ENCODE measurements around the gene PDLIM4. TPM values are rescaled to one million over a fixed set of nuclear protein-coding genes. Genes with fewer than 3 reads are reported as not detected.
A peak's percentile ranks its signal among the peaks of the same experiment; 100 is the strongest.

The PDLIM4 gene
- total RNA-seq, 2 experiments from 2014 or later: not detected

- intact Hi-C loops (cut with micrococcal nuclease): no loop called here
- ATAC-seq: peak; percentile 49
- TF ChIP-seq, protein P1, sequence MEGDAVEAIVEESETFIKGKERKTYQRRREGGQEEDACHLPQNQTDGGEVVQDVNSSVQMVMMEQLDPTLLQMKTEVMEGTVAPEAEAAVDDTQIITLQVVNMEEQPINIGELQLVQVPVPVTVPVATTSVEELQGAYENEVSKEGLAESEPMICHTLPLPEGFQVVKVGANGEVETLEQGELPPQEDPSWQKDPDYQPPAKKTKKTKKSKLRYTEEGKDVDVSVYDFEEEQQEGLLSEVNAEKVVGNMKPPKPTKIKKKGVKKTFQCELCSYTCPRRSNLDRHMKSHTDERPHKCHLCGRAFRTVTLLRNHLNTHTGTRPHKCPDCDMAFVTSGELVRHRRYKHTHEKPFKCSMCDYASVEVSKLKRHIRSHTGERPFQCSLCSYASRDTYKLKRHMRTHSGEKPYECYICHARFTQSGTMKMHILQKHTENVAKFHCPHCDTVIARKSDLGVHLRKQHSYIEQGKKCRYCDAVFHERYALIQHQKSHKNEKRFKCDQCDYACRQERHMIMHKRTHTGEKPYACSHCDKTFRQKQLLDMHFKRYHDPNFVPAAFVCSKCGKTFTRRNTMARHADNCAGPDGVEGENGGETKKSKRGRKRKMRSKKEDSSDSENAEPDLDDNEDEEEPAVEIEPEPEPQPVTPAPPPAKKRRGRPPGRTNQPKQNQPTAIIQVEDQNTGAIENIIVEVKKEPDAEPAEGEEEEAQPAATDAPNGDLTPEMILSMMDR (IDR thresholded peaks at IDR 0.05): no peak
- peak; percentile 51 for DNase-seq
- ChIA-PET POLR2A (interaction anchor here (1.1 kb wide), 1 partner anchor 8 kb away, joined by 3 read pairs; no protein-coding TSS in a partner anchor), CTCF (interaction anchor here (0.6 to 7.7 kb wide), 6 partner anchors 9 to 199 kb away, joined by 3 to 44 read pairs (median 6); no protein-coding TSS in a partner anchor)
- H3K4me3 Mint-ChIP-seq: no peak overlapping the region
- H3K27me3 Mint-ChIP-seq: no peaks in the 10 kb centered on the region
- peak overlapping the region; percentile 68 for H3K27ac Mint-ChIP-seq
- peaks cover 47% of the 10 kb centered on the region for H3K4me1 Mint-ChIP-seq (ENCODE audit: low read depth)
- no peaks in the 10 kb centered on the region for H3K36me3 Mint-ChIP-seq (ENCODE audit: low read depth)
- H3K9me3 Mint-ChIP-seq: no peaks in the 10 kb centered on the region
Observed at GRCh38 chr5:132263548-132264261, 6.2 kb downstream of the PDLIM4 start.

- TF ChIP-seq, protein P1 (IDR thresholded peaks at IDR 0.05): no peak
- Mint-ChIP-seq H3K27ac (no peak overlapping the region), H3K27me3 (no peaks in the 10 kb centered on the region), H3K36me3 (ENCODE audit: low read depth) (no peaks in the 10 kb centered on the region), H3K9me3 (no peaks in the 10 kb centered on the region), H3K4me1 (ENCODE audit: low read depth) (peaks cover 44% of the 10 kb centered on the region), H3K4me3 (no peak overlapping the region)
- intact Hi-C loops (cut with micrococcal nuclease): no loop called here
- no peak for DNase-seq
- CTCF ChIA-PET: interaction anchor here (1.7 to 7.7 kb wide), 4 partner anchors 8 to 26 kb away, joined by 5 to 44 read pairs (median 14); no protein-coding TSS in a partner anchor
- no peak for ATAC-seq
- POLR2A ChIA-PET: interaction anchor here (0.7 to 1.1 kb wide), 2 partner anchors 9 to 23 kb away, joined by 3 read pairs; no protein-coding TSS in a partner anchor
Observed at GRCh38 chr5:132264546-132265335, 7.2 kb downstream of the PDLIM4 start.

DNA sequence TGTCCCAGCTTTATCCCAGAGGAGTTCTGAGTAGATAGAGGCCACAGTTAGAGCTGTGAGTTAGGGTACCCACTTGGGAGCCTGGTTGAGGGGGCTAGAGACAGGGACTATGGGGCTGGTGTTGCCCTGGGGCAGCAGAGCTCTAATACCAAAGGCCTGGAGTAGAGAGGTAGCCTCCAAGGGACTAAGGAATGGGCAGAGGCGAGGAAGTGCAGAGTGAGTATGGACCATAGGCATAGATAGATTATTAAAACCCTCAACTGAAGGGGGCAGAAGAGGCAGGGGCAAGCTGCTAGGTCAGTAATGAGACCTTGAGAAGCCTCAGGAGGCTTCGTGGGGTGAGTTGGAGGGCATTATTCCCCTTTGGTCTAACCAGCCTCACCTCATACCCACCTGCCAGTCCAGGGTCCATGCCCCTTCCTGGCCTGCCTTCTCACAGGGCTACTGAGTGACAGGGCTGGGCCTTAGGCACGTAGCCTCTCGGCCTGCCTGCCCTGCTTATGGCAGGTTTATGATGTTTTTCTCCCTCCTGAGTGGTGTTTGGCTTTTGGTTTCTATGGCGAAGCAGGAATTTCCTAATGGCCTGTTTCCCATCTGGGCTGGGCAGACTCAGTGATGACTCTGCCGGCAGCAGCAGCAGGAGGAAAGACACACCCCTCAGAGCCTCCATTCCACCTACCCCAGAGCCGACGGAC is 8.0 kb downstream of the PDLIM4 start:
- POLR2A ChIA-PET: no interaction called here
- Mint-ChIP-seq H3K4me1 (ENCODE audit: low read depth) (peaks cover 37% of the 10 kb centered on the region), H3K36me3 (ENCODE audit: low read depth) (no peaks in the 10 kb centered on the region), H3K27me3 (no peaks in the 10 kb centered on the region), H3K27ac (no peak overlapping the region), H3K9me3 (no peaks in the 10 kb centered on the region), H3K4me3 (no peak overlapping the region)
- intact Hi-C loops (cut with micrococcal nuclease): no loop called here
- no peak for DNase-seq
- TF ChIP-seq, protein P1 (IDR thresholded peaks at IDR 0.05): no peak
- CTCF ChIA-PET: interaction anchor here (1.7 to 7.7 kb wide), 3 partner anchors 7 to 27 kb away, joined by 5 to 44 read pairs (median 20); no protein-coding TSS in a partner anchor
- ATAC-seq: no peak

GRCh38 chr5:132266031-132266835 is 8.7 kb downstream of the PDLIM4 start:
- Mint-ChIP-seq H3K4me1 (ENCODE audit: low read depth) (peaks cover 34% of the 10 kb centered on the region), H3K9me3 (no peaks in the 10 kb centered on the region), H3K36me3 (ENCODE audit: low read depth) (no peaks in the 10 kb centered on the region), H3K4me3 (no peak overlapping the region), H3K27me3 (no peaks in the 10 kb centered on the region), H3K27ac (no peak overlapping the region)
- ChIA-PET CTCF (interaction anchor here (7.7 kb wide), 1 partner anchor 28 kb away, joined by 44 read pairs; no protein-coding TSS in a partner anchor), POLR2A (interaction anchor here (0.9 kb wide), 1 partner anchor 28 kb away, joined by 3 read pairs; the partner anchor contains the start of gene SLC22A4)
- TF ChIP-seq, protein P1 (IDR thresholded peaks at IDR 0.05): no peak
- DNase-seq (no peak), ATAC-seq (no peak)
- intact Hi-C loops (cut with micrococcal nuclease): no loop called here

All from activated CD8-positive, alpha-beta T cell treated with anti-CD3 and anti-CD28 coated beads for 36 hours (primary cell).